HL-60 (cell line): ENCODE results near the gene TSC22D3.

Source experiments
- CTCF ChIP-seq: IDR thresholded peaks from one replicate; pipeline ENCODE4 v1.5.1; 2011; ENCODE audit warnings: low read length, control low read depth, inconsistent platforms; ENCODE audit not compliant: insufficient read depth
- GABPA ChIP-seq: IDR thresholded peaks from 2 replicates; pipeline ENCODE4 v1.6.1; 2012; ENCODE audit warnings: low read depth
- POLR2AphosphoS5 ChIP-seq: IDR thresholded peaks from 2 replicates; pipeline ENCODE4 v1.6.1; 2012; ENCODE audit warnings: low read depth
- REST ChIP-seq: IDR thresholded peaks from 2 replicates; pipeline ENCODE4 v1.6.1; 2012; ENCODE audit warnings: low read depth; ENCODE audit not compliant: insufficient replicate concordance
- SPI1 ChIP-seq: IDR thresholded peaks from 2 replicates; pipeline ENCODE4 v1.6.1; 2012; ENCODE audit warnings: low read depth, mild to moderate bottlenecking, borderline replicate concordance

GRCh38 chrX:107716118-107716684, 59.4 kb downstream of the TSC22D3 start:
- TF ChIP-seq CTCF (no peak), POLR2AphosphoS5 (no peak; the same call in 1 of the 2 replicates), REST (no peak), SPI1 (no peak), GABPA (no peak)
